ENCODE measurements around the gene SOS1. TPM values are rescaled to one million over a fixed set of nuclear protein-coding genes. Genes with fewer than 3 reads are reported as not detected.

The SOS1 gene
- total and polyA plus RNA-seq, 2 donors (not counting 3 experiments of a cell fraction or from before 2014, with no cell fraction given): 22.2 to 32.5 TPM

DNA sequence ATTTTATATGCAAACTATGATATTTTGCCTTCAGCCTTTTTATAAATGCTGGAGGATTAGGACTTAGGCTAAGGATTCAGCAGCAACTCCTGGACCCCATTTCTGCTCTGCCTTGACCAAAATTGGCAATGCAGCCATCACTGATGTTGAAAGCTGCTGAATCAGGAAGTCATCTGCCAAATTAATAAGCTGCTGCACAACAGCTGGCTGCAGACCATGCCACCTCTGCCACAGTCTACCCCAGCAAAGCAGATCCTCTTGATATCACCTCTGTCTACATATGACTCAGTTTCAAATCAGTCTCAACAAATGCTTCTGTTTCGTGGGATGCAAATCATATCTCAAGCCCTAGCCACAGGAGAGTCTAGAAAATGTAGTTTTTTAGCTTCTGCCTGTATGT is 7.1 kb upstream of the SOS1 start:
- H3K9ac ChIP-seq (replicated peaks; ENCODE audit: extremely low read depth, insufficient read depth, low read length): no peak overlapping the region
- no peak overlapping the region for H3K4me2 ChIP-seq (ENCODE audit: insufficient read depth, low read length)
- intact Hi-C loops (cut with micrococcal nuclease): no loop called here

More for the DNA sequence above, 7.1 kb upstream of the SOS1 start:
- TF ChIP-seq POLR2A (IDR thresholded peaks at IDR 0.05; ENCODE audit: low read depth, low read length) (no peak), FOS (IDR thresholded peaks at IDR 0.05; ENCODE audit: borderline replicate concordance, insufficient read depth, low read length) (no peak), POLR2AphosphoS5 (IDR thresholded peaks at IDR 0.05; ENCODE audit: insufficient read depth, low read depth, low read length) (no peak), EZH2 (IDR thresholded peaks at IDR 0.05; ENCODE audit: borderline replicate concordance, low read depth, low read length, severe bottlenecking) (no peak), GATA2 (IDR thresholded peaks at IDR 0.05; ENCODE audit: insufficient read depth, insufficient read length, low read depth, low read length) (no peak), MYC (IDR thresholded peaks at IDR 0.05; ENCODE audit: low read depth, low read length) (no peak), JUN (IDR thresholded peaks at IDR 0.05; ENCODE audit: borderline replicate concordance, insufficient read depth, insufficient read length, low read depth) (no peak)
- TF ChIP-seq, protein P1, sequence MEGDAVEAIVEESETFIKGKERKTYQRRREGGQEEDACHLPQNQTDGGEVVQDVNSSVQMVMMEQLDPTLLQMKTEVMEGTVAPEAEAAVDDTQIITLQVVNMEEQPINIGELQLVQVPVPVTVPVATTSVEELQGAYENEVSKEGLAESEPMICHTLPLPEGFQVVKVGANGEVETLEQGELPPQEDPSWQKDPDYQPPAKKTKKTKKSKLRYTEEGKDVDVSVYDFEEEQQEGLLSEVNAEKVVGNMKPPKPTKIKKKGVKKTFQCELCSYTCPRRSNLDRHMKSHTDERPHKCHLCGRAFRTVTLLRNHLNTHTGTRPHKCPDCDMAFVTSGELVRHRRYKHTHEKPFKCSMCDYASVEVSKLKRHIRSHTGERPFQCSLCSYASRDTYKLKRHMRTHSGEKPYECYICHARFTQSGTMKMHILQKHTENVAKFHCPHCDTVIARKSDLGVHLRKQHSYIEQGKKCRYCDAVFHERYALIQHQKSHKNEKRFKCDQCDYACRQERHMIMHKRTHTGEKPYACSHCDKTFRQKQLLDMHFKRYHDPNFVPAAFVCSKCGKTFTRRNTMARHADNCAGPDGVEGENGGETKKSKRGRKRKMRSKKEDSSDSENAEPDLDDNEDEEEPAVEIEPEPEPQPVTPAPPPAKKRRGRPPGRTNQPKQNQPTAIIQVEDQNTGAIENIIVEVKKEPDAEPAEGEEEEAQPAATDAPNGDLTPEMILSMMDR (IDR thresholded peaks at IDR 0.05; ENCODE audit: extremely low read depth in 1 of 2, insufficient read depth in 1 of 2, low read depth in 1 of 2, low read length in 2 of 2): no peak
- TF ChIP-seq, protein P2, sequence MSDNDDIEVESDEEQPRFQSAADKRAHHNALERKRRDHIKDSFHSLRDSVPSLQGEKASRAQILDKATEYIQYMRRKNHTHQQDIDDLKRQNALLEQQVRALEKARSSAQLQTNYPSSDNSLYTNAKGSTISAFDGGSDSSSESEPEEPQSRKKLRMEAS (IDR thresholded peaks at IDR 0.05; ENCODE audit: insufficient read depth, insufficient read length): no peak
- Histone ChIP-seq H3K27ac (ENCODE audit: insufficient read depth, low read depth, low read length) (no peak overlapping the region), H3K9me1 (replicated peaks; ENCODE audit: control insufficient read depth, extremely low read depth, insufficient read depth, low read length) (no peaks in the 10 kb centered on the region), H2AFZ (ENCODE audit: low read depth, low read length) (no peak overlapping the region), H4K20me1 (replicated peaks; ENCODE audit: control insufficient read depth, extremely low read depth, insufficient read depth, low read length) (no peaks in the 10 kb centered on the region), H3K9me3 (replicated peaks; ENCODE audit: control insufficient read depth, insufficient read depth, low read length) (no peaks in the 10 kb centered on the region), H3K36me3 (ENCODE audit: control insufficient read depth in 2 of 2, extremely low read depth in 1 of 2, insufficient read depth in 2 of 2, low read length in 2 of 2) (no peaks in the 10 kb centered on the region), H3K4me3 (replicated peaks in 1 of 3; ENCODE audit: insufficient read depth in 1 of 3, low read depth in 1 of 3, low read length in 3 of 3) (no peak overlapping the region), H3K4me1 (ENCODE audit: control insufficient read depth, extremely low read depth, insufficient read depth, low read length) (peaks cover 9% of the 10 kb centered on the region), H3K27me3 (ENCODE audit: control insufficient read depth in 2 of 2, insufficient read depth in 2 of 2, low read length in 2 of 2) (no peaks in the 10 kb centered on the region), H3K79me2 (ENCODE audit: control insufficient read depth, insufficient read depth, low read length) (no peaks in the 10 kb centered on the region)
- BruUV-seq (replicated peaks): no TSS peak
- dilution Hi-C loops (cut with MboI; ENCODE audit: extremely low pct_ligation_motif_present, low sequenced_read_pairs): no loop called here
- DNase-seq (ENCODE audit: low read depth, low spot score) (no peak), FAIRE-seq (no peak)
- POLR2A ChIA-PET: no interaction called here
- CTCF ChIA-PET: no interaction called here
